GM18868 (cell line): ENCODE data around the gene GLS.
"Not testable (repeated sequence)": the region's sequence is repeated elsewhere in the genome, so short reads cannot be mapped to it uniquely, and the experiment has no call there.

ENCODE experiments used
- ATAC-seq: cut with Tn5 transposase; IDR thresholded peaks from one replicate; pipeline ENCODE4 v1.9.1; 2021; ENCODE audit warnings: mild to moderate bottlenecking, moderate library complexity; ENCODE audit not compliant: unreplicated experiment

GLS gene

DNA sequence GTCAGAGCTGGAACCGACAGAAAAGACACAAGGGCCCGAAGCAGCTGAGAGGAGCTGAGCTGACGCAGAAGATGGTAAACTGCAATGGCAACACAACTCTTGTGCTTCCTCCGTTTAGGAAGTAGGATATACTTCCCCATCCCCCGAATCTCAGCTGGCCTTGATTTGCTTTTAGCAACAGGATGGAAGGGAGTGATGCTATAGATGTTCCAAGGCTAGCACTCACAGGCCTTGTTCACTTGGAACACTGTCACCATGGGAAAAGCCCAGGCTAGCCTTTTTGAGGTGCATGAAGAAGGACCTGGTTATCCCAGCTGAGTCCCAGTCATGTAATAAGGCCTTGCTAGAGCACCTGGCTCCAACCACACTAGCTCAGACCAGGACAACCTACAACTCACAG lies 107.3 kb downstream of the GLS start:
- no peak for ATAC-seq

DNA sequence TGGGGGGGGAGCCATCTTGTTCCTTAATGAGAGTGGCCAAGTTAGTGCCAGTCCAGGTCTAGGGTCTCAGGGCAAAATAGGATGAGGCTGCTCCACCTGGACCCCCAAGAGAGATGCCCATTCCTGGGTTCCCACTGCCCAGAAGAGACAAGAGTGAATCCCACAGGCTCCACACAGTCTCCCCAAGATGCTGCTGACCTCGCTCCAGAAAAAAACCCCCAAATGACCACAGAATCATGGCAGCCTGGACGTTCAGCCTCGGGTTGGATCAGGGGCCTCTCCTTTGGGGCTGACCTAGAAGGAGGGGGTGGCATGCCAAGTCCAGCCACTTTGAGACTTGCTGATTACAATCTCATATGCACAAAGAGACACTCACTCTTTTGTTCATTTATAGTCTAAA lies 108.3 kb downstream of the GLS start:
- no peak for ATAC-seq

DNA sequence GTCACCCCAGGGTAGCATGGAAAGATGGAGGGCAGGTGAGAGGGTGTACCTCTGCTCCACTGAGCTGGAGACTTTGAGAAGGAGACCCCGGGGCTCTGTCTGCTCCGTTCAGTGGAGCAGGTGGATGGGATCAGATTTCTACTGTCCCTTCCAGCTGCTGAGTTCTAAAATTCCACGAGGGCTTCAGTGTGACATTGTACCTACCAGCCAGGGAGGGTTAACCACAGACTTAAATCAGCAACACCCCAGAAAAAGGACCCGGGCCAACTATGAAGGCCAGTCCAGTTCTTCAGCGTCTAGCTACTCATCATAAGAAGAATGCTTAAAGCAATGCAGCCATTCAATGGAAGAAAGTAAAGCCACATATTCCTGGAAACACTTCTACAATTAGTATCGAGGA lies 109.5 kb downstream of the GLS start:
- no peak for ATAC-seq

DNA sequence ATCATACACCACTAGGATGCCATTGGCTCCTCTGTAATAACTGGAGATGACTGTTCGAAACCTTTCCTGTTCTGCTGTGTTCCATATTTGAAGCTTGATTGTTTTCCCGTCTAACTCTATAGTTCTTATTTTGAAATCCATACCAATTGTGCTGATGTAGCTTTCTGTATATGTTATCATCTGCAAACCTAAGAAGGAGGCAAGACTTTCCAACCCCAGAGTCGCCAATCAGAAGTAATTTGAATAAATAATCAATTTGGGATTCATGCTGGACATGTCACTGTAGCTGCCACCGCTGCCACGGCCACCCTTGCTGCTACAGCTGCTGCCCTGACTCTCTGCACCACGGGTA lies 112.6 kb downstream of the GLS start:
- no peak for ATAC-seq

DNA sequence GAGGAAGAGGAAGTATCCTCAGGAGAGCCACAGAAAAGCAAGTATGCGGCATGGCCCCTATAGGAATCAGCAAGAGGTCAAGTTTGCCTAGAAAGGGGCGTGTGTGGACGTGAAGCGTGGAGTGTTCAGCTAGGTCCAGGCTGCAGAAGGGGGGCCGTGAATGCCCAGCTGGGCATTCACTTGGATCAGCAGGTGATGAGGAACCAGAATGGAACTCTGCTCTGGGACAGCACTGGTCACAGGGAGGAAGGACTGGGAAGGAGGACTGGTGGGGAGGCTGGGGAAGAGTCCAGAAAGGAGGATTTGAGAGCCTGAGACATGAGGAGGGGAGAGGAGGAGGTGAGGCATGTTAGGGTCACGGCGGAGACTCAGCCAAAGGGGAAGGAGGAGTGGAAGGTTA lies 113.5 kb downstream of the GLS start:
- no peak for ATAC-seq

DNA sequence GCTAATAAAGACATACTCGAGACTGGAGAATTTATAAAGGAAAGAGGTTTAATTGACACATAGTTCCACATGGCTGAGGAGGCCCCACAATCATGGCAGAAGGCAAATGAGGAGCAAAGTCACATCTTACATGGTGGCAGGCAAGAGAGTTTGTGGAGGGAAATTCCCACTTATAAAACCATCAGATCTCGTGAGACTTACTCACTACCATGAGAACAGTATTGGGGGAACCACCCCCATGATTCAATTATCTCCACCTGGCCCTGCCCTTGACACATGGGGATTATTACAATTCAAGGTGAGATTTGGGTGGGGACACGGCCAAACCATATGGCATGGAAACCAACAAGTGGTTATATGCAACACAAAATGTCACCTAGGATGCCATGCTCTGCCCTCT lies 114.7 kb downstream of the GLS start:
- not testable (repeated sequence) for ATAC-seq

DNA sequence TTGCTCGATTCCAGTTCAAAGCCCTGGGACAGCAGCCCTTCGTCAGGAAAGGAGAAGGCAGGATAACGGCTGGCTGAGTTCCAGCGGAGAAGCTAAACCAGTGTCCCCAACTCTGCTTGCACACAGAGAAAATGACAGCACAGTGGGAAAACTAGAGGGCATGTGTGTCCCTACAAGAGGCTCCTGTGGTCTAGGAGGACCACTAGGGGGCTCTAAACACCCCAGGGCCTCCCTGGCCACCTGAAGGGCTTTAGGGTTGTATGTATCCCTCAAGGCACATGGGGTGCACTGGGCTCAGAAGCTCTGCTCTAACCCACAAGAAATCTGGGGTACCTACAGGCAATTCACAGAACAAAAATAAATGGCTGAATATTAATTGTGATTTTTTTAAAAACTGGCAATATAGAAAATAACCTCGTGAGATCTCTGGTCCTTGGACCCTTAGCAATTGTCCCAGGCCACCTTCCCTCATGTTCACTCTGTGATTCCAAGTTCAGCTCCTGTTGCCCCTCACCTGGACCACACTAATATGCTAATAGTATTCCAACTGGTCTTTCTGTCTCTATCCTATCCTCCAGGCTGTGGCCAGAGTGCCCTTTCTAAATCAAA lies 115.8 kb downstream of the GLS start:
- ATAC-seq = peak; percentile 51

DNA sequence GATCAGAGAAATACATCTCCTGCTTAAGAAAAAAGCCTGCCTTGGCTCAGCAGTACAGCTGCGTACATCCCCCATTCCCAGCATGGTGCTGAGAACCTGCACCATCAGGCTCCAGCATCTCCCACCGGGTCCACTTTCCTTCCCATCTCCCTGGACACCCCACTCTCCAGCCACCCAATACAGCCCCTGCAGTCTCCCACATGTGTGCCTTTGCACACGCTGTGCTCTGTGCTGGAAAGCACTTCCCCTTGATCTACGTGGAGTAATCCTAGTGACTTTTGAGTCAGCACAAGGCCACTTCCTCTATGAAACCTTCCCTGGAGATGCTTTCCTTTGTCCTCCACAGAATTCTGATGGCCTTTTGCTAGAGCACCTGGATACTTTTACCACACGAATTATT lies 116.3 kb downstream of the GLS start:
- no peak for ATAC-seq

DNA sequence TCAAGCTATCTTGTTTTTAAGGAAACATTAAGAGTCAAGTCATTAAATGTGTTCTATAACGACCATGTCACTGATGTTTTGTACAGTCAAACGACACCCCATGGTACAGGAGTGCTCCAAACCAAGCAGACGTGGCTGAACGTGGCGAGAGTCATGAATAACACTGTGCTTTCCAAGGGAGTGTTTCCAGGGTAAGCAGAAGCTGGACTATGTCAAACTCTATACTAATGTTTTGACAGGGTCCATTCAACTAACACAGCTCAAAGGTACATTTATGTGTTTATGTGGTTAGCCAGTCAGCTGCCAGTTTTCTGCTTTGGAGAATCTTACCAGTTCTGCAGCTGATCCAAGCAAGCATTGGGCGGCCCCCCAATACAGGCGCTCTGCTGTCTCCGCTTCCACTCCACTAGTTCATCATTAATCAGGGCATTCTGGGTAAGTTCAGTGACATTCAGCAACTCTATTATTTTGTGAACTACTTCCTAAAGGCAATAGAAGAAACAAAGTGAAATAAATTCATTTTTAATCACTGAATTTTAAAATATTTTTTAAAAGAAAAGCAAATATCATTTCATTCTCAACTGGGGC lies 117.0 kb downstream of the GLS start:
- ATAC-seq = no peak

DNA sequence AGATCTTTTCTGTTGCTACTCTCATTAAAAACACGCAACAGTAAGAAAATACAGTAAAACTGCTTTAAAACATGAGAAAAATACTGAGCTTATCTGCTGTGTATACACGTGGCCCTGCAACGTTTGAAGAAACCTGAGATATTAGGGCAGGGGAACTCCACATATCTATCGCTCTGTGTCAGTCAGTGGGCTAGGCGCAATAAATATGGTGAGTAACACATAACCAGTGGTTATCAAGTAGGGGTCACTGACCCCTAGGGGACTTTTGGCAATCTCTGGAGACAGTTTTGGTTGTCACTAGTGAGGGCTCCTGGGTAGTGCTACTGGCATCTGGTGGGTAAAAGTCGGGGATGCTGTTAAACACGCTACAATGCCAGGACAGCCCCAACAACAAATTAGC lies 118.4 kb downstream of the GLS start:
- no peak for ATAC-seq

DNA sequence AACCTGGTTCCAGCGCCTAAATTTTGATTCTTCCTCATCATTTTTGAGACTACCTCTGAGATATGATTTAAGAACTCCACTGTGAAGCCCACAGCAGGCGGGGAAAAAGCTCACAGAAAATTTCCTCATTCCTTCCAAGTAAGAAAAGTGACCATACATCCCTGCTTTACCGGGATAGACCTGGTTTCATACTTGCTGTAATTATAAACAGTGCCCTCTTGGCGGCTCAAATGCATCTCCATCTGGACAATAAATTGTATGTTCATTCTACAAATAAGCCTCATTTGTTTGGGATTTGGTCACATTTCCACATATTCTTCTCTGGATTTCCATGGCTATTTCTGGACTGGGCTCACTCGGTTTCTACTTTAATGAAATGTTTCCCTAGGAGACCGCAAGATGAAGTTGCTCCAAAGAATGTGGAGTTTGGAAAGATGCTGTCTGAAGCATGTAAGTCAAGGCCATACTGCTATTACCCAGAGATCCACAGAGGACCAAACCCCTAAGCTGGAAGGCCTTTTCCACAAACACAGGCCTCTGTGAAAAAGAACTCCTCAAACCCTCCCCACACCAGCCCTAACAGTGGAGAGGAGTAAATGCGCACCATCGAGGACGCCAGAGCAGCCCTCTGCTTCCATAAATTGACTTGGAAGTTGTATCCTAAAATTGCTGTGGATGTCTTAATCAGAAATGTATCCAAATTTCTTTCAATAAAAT lies 119.5 kb downstream of the GLS start:
- no peak for ATAC-seq

DNA sequence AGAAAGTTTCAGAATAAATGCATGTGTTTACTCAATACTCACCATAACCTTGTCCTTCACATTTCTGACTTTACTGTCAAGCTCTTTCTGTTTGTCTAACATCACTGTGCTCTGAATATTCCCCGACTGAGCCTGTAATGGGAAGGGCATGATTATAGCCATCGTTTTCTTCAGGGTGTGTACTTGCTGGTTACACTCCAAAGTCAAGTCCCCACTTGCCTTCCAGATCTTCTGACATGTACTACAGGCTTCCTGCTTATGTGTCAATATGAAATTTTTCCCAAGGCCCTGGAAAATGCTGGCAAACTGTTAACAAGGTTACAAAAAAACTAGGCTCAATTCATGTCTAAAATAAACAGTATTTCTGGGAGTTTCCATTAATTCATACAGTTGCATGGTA lies 120.4 kb downstream of the GLS start:
- no peak for ATAC-seq

DNA sequence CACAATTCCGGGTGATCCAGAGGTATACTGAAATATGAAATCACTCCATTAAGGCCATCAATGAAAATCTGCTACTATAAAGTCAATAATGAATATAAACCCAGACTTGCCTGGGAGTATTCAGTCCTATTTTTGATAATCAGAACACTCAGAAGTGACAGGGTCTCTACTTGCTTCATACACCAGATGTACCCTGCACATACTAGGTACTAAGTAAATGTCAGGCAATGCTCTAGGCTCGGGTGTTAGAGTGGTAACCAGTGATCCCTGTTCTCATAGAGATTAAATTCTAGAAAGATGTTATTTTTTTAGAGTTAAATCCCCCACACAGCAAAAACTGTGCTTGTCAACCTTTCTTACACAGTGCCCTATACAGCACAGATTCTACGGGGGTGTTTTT lies 121.0 kb downstream of the GLS start:
- no peak for ATAC-seq

DNA sequence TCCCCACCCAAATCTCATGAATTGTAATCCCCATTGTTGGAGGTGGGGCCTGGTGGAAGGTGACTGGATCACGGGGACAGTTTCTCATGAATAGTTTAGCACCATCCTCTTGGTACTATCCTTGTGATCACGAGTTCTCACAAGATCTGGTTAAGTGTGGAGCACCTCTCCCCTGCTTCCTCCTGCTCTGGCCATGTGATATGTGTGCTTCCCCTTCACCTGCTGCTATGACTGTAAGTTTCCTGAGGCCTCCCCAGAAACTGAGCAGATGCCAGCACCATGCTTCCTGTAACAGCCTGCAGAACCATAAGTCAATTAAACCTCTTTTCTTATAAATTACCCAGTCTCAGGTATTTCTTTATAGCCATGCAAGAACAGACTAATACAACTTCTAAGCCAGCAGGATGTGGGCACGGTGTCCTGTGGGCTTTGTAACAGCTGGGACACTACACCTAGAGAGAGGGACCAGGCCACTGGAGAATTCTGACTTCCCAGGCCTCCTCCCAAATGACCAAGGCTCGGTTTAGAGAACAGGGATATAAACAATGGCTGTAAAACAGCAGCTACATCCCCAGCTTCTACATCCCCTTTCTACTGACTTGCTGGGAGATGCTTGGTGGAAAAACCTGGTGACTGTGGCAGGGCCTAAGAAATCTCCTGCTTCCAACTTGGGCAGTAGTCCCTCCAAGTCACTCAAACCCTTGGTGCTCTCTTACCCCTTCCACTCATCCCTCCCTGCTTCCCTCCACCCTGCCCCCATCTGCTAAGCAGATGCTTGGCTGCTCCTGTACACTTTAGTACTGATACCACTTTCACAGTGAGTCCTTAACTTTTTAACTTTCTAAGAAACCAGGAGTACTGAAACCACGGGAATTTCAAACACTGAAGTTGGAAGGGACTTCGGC lies 123.0 kb downstream of the GLS start:
- ATAC-seq = no peak

DNA sequence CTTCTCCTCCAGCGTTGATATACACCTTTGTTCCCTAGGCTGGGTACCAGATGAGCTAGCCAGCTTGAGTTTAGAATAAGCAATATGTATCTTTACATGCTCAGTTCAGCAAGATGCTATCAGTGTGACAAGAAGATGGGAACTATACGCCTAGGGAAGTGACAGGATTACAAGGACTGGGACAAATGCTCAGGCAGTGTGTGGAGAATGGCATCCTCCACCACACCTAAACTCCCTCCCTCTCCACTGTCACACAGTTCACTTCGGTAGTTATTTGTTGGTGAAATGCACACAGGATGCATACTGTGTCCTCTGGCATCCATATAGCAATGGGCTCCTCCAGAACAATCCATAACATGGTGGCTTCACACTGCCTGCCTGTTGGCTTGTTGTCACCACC lies 125.7 kb downstream of the GLS start:
- ATAC-seq = no peak

DNA sequence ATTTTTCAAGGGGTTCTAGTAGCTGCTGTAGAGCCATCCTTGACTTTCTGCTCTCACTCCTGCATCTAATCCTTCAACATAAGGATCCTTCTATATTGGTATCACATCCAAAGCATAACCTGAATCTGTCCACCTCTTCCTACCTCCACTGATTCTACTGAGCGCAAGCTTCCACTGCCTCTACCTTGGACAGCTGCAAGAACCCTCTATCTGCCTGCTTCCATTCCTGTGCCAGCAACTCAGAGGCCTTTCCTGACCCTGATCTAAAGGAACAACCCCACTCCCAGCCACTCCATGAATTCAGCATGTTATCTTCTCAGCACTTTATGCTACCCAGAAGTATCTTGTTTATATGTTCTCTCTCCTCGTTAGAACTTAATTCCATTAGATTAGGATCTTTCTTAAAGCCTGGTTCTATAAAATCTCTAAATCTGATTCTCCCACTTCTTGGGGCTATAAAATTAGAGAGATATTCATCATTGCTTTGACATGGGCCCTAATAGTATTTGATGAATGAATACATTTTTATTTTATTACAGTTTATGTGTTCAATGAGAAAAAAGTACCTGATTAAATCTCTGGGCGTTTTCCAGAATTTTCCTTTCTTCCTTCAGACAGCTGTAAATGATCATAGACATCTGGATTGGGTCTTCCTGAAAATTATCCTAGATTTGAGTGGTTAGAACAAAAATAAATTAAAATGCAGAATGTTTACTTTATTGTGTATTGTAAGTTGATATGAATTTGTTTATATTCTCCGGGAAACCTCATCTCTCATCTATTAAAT lies 126.6 kb downstream of the GLS start:
- no peak for ATAC-seq

DNA sequence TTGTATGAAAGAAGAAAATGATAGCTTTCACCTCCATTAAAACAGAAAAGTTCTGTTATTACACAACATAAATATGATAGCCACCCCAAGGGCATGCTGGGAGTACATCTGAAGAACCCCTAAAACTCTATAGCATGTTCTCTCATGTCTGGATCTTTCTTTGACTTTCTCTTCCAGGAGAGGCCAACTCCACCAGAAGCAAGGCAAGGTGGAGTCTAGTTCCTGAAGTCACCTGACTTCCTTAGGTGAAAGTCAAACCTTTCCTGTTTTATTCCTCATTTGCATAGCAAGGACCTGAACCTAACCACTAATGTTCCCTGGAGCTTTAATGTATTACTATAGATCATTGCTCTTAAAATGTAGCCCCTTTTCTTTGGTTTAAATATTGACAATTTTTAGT lies 127.7 kb downstream of the GLS start:
- no peak for ATAC-seq

DNA sequence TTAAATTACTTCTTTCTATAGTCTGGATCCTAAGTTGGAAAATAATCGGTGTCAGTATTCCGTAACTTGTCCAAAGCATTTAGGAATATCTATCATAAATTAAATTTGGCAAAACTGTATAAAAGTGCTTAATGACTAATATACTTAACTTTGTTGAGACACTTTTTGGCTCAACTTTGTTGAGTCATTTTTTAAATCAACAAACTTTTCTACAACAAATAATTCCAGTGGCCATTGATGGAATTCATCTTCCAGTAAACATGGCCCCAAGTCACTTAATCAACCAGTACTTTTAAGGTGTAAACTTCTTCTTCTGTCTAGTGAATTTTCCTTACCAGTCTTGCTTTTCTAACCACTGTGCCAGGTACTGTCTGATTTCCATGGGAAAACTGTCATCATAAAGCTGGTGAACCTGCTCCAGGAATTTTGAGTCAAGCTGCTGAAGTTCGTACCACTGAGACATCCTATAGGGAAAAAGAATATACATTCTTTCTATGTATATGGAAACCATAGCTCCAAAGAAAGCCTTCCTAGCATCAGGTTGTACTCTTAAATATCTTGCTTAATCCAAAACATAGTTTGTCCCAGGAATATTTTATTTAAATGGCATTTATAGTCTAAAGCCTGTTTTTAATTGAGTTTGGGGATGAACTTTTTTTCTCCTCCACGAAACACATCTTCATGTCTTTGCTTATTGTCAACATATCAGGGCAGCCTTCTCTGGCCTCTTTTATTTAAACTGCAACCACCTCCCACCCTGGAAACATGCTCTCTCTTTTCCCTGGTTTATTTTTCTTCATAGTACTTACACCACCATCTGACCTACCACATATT lies 129.1 kb downstream of the GLS start:
- no peak for ATAC-seq

DNA sequence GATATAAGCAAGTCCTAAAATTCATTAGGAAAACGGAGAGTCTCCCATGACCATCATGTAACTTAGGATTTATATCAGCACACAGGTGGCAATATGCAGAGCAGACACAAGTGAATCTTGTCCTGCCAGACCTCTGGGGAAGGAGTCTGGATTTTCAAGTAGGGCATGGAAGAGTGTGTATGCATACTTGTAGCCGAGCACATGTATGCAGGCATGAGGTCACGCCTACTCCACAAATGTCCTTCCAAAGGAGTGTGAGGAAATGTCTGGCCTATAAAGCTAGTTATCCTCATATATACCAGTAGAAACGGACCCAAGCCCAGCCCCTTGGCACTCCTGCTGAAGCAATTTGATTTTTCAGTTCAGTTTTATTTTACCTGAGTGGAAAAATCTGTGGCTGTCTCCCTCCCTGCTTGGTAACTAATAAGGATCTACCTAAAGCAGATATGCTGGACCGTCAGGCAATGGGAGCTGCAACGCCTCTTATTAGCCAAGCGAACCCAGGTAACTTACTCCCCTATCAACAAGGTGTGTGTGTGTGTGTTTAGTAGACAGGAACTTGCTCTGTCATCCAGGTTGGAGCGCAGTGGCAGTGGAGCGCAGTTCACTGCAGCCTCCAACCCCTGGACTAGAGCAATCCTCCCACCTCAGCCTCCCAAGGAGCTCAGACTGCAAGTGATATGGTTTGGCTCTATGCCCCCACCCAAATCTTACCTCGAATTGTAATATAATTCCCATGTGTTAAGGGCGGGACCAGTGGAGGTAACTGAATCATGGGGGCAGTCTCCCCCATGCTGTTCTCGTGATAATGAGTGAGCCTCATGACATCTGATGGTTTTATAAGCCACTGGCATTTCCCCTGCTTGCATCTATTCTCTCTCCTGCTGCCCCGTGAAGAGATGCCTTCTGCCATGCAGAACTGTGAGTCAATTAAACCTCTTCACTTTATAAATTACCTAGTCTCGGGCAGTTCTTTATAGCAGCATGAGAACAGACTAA lies 130.6 kb downstream of the GLS start:
- ATAC-seq = no peak
